NCI-H748 treated with DMSO at 0.1 percent for 48 hours (cell line): Measurements from ENCODE around the gene CENPP.

Experiments
- DNase-seq: peaks from one replicate; lab custom pipeline; 2025; lab: John Stamatoyannopoulos, UW

The CENPP gene

GRCh38 chr9:92599938-92600461 lies 274.2 kb downstream of the CENPP start:
- DNase-seq = no peak

GRCh38 chr9:92600462-92601261 lies 274.9 kb downstream of the CENPP start:
- no peak for DNase-seq

GRCh38 chr9:92601451-92601850 lies 275.7 kb downstream of the CENPP start:
- no peak for DNase-seq

GRCh38 chr9:92602413-92602812 lies 276.7 kb downstream of the CENPP start:
- no peak for DNase-seq

- DNase-seq = no peak
Observed at GRCh38 chr9:92603100-92603499, 277.3 kb downstream of the CENPP start.

GRCh38 chr9:92603990-92604389 lies 278.2 kb downstream of the CENPP start:
- no peak for DNase-seq

- DNase-seq = no peak
Observed at GRCh38 chr9:92605224-92605623, 279.5 kb downstream of the CENPP start.

GRCh38 chr9:92607088-92607487 lies 281.3 kb downstream of the CENPP start:
- no peak for DNase-seq

GRCh38 chr9:92607773-92608172 lies 282.0 kb downstream of the CENPP start:
- peak; percentile 35 for DNase-seq

GRCh38 chr9:92608241-92608908 lies 282.6 kb downstream of the CENPP start:
- DNase-seq = no peak

GRCh38 chr9:92608909-92609445 lies 283.2 kb downstream of the CENPP start:
- DNase-seq = no peak

- DNase-seq = no peak
Observed at GRCh38 chr9:92610470-92611420, 285.0 kb downstream of the CENPP start.

GRCh38 chr9:92611621-92612285 lies 286.0 kb downstream of the CENPP start:
- DNase-seq = no peak

- DNase-seq = no peak
Observed at GRCh38 chr9:92612292-92612691, 286.5 kb downstream of the CENPP start.

- DNase-seq = no peak
Observed at GRCh38 chr9:92612816-92613215, 287.1 kb downstream of the CENPP start.

- no peak for DNase-seq
Observed at GRCh38 chr9:92613268-92614122, 287.7 kb downstream of the CENPP start.

- no peak for DNase-seq
Observed at GRCh38 chr9:92614123-92614510, 288.4 kb downstream of the CENPP start.

GRCh38 chr9:92614763-92615461 lies 289.2 kb downstream of the CENPP start:
- no peak for DNase-seq

- no peak for DNase-seq
Observed at GRCh38 chr9:92615790-92616189, 290.0 kb downstream of the CENPP start.

GRCh38 chr9:92616199-92616641 lies 290.5 kb downstream of the CENPP start:
- no peak for DNase-seq
